ENCODE data around the gene LYZL1. TPM values are rescaled to one million over a fixed set of nuclear protein-coding genes. Genes with fewer than 3 reads are reported as not detected.

Gene LYZL1
- total and polyA plus RNA-seq, 2 donors (not counting 1 experiment from before 2014, with no cell fraction given) = not detected

DNA sequence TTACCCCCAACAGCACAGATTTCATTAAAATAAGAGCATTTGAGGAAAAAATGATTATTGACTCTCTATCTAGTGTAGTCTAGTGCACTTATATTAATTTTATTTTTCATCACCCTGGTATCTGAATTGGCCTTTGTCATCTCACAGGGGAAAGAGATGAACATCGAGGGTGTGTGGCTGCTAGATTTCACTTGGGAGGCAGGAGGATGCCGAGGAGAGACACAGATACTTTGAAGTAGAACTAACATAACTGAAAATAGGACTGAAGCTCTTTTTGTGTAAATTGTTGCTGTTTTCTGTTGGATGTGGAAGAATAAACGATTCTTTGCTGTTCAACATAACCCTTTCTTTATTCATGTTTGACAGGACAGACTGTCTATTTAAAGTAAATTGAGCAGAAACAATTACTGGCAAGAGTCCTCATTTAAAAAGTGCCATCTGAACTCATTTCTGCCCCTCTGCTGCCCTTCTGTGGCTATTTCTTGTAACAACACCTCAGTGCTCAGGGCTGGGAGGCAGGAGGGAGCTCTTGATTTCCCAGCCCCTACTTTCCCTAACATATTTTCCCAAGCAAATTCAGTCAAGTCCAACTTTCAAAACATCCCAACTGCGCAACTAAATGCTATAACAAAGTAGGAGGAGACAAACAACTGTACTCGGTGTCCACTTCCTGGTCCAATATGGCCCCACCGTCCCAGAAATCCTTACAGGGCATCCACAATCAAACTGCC is 15.6 kb downstream of the LYZL1 start:
- H3K9me3 ChIP-seq (ENCODE audit: control extremely low read depth in 1 of 3, control insufficient read depth in 2 of 3, insufficient read depth in 1 of 3, low read length in 2 of 3) = peaks cover 0 to 10% (median 9%) of the 10 kb centered on the region in 3 donors
- ATAC-seq (ENCODE audit: low read depth) (no peak), DNase-seq (peak; percentile 50)
- ChIA-PET POLR2A (no interaction called here), CTCF (interaction anchor here (1.1 to 2.5 kb wide), 4 partner anchors 9 to 676 kb away, joined by 3 to 13 read pairs (median 4); no protein-coding TSS in a partner anchor)
- H2AFZ ChIP-seq (ENCODE audit: insufficient read depth, low read depth, low read length, poor library complexity, severe bottlenecking) = no peak overlapping the region
- no peak overlapping the region for H3K4me3 ChIP-seq (ENCODE audit: control extremely low read depth in 1 of 5, extremely low read depth in 1 of 5, insufficient read depth in 1 of 5, low read depth in 2 of 5, low read length in 4 of 5)
- no peaks in the 10 kb centered on the region for H3K79me2 ChIP-seq (ENCODE audit: control insufficient read depth, insufficient read depth, low read length)
- intact Hi-C loops (cut with micrococcal nuclease) = no loop called here
- TF ChIP-seq, protein P1, sequence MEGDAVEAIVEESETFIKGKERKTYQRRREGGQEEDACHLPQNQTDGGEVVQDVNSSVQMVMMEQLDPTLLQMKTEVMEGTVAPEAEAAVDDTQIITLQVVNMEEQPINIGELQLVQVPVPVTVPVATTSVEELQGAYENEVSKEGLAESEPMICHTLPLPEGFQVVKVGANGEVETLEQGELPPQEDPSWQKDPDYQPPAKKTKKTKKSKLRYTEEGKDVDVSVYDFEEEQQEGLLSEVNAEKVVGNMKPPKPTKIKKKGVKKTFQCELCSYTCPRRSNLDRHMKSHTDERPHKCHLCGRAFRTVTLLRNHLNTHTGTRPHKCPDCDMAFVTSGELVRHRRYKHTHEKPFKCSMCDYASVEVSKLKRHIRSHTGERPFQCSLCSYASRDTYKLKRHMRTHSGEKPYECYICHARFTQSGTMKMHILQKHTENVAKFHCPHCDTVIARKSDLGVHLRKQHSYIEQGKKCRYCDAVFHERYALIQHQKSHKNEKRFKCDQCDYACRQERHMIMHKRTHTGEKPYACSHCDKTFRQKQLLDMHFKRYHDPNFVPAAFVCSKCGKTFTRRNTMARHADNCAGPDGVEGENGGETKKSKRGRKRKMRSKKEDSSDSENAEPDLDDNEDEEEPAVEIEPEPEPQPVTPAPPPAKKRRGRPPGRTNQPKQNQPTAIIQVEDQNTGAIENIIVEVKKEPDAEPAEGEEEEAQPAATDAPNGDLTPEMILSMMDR (IDR thresholded peaks at IDR 0.05) = peak; percentile 54
- TF ChIP-seq EZH2 (IDR thresholded peaks at IDR 0.05; ENCODE audit: borderline replicate concordance, insufficient read depth, low read depth, low read length, poor library complexity, severe bottlenecking) = no peak
- H4K20me1 ChIP-seq (ENCODE audit: control insufficient read depth, insufficient read depth, low read length, poor library complexity, severe bottlenecking) = no peaks in the 10 kb centered on the region
- Mint-ChIP-seq H3K4me3 (no peak overlapping the region), H3K27ac (no peak overlapping the region), H3K27me3 (peaks cover 11% of the 10 kb centered on the region), H3K9me3 (ENCODE audit: insufficient read depth) (peaks cover 3% of the 10 kb centered on the region), H3K4me1 (no peaks in the 10 kb centered on the region)
- no peak overlapping the region for H3K27ac ChIP-seq (ENCODE audit: low read length in 2 of 2)
- H3K4me2 ChIP-seq (replicated peaks; ENCODE audit: low read depth, low read length, poor library complexity, severe bottlenecking) = no peak overlapping the region
- H3K4me1 ChIP-seq (ENCODE audit: control insufficient read depth in 2 of 2, insufficient read depth in 2 of 2, low read length in 2 of 2) = no peaks in the 10 kb centered on the region
- H3K27me3 ChIP-seq (replicated peaks in 1 of 4; ENCODE audit: control extremely low read depth in 1 of 4, control insufficient read depth in 3 of 4, insufficient read depth in 4 of 4, low read length in 3 of 4) = peaks cover 0 to 8% (median 0%) of the 10 kb centered on the region in 4 experiments
- no peaks in the 10 kb centered on the region for H3K36me3 ChIP-seq (replicated peaks in 1 of 2; ENCODE audit: control extremely low read depth in 1 of 2, control insufficient read depth in 1 of 2, extremely low read depth in 1 of 2, insufficient read depth in 2 of 2, low read length in 1 of 2)
- H3K9ac ChIP-seq (ENCODE audit: low read length) = no peak overlapping the region
- WGBS (ENCODE audit: insufficient coverage) = 0% methylated on average over 3 of the region's 6 CpGs

DNA sequence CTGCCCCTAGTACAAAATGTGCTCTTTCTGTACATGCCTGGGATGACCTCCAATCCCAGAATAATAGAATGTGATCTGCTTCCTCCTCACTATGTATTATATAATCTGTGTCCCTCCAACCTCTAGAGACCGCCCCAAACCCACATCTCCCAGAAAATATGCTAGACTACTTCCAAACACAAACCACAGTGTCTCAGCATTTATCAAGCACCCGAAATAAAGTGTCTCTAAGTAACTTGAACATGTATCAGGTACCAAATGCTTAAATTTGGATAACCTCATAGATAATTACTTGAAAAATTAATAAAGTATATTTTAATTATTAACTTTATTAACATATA is 16.1 kb downstream of the LYZL1 start:
- no peak overlapping the region for H3K4me3 ChIP-seq (ENCODE audit: control extremely low read depth in 1 of 5, extremely low read depth in 1 of 5, insufficient read depth in 1 of 5, low read depth in 2 of 5, low read length in 4 of 5)
- H3K79me2 ChIP-seq (ENCODE audit: control insufficient read depth, insufficient read depth, low read length) = no peaks in the 10 kb centered on the region
- H3K27me3 ChIP-seq (replicated peaks in 1 of 4; ENCODE audit: control extremely low read depth in 1 of 4, control insufficient read depth in 3 of 4, insufficient read depth in 4 of 4, low read length in 3 of 4) = peaks cover 0 to 8% (median 0%) of the 10 kb centered on the region in 4 experiments
- H3K36me3 ChIP-seq (replicated peaks in 1 of 2; ENCODE audit: control extremely low read depth in 1 of 2, control insufficient read depth in 1 of 2, extremely low read depth in 1 of 2, insufficient read depth in 2 of 2, low read length in 1 of 2) = no peaks in the 10 kb centered on the region
- no peak for ATAC-seq (ENCODE audit: low read depth)
- Mint-ChIP-seq H3K27me3 (peaks cover 11% of the 10 kb centered on the region), H3K4me3 (no peak overlapping the region), H3K9me3 (ENCODE audit: insufficient read depth) (peaks cover 3% of the 10 kb centered on the region), H3K27ac (no peak overlapping the region), H3K4me1 (no peaks in the 10 kb centered on the region)
- intact Hi-C loops (cut with micrococcal nuclease) = no loop called here
- no peak overlapping the region for H2AFZ ChIP-seq (ENCODE audit: insufficient read depth, low read depth, low read length, poor library complexity, severe bottlenecking)
- ChIA-PET POLR2A (no interaction called here), CTCF (interaction anchor here (1.1 to 2.5 kb wide), 4 partner anchors 9 to 677 kb away, joined by 3 to 13 read pairs (median 4); no protein-coding TSS in a partner anchor)
- peaks cover 0 to 10% (median 8%) of the 10 kb centered on the region in 3 donors for H3K9me3 ChIP-seq (ENCODE audit: control extremely low read depth in 1 of 3, control insufficient read depth in 2 of 3, insufficient read depth in 1 of 3, low read length in 2 of 3)
- no peak overlapping the region for H3K27ac ChIP-seq (ENCODE audit: low read length in 2 of 2)
- DNase-seq = no peak
- no CpG with 5 or more reads among the region's 2 CpGs for WGBS (ENCODE audit: insufficient coverage)
- TF ChIP-seq, protein P1 (IDR thresholded peaks at IDR 0.05) = no peak
- TF ChIP-seq EZH2 (IDR thresholded peaks at IDR 0.05; ENCODE audit: borderline replicate concordance, insufficient read depth, low read depth, low read length, poor library complexity, severe bottlenecking) = no peak
- H3K4me2 ChIP-seq (replicated peaks; ENCODE audit: low read depth, low read length, poor library complexity, severe bottlenecking) = no peak overlapping the region
- no peaks in the 10 kb centered on the region for H4K20me1 ChIP-seq (ENCODE audit: control insufficient read depth, insufficient read depth, low read length, poor library complexity, severe bottlenecking)
- no peaks in the 10 kb centered on the region for H3K4me1 ChIP-seq (ENCODE audit: control insufficient read depth in 2 of 2, insufficient read depth in 2 of 2, low read length in 2 of 2)
- H3K9ac ChIP-seq (ENCODE audit: low read length) = no peak overlapping the region

Data from B cell (primary cell).